Measurements from ENCODE around the gene TTC39C.

Gene TTC39C

GRCh38 chr18:23992089-23992940 is 22.2 kb upstream of the TTC39C start:
- peak; percentile 62 for DNase-seq

- DNase-seq = no peak
Measured at GRCh38 chr18:23992941-23993280, 21.6 kb upstream of the TTC39C start.

GRCh38 chr18:23994361-23994902 is 20.1 kb upstream of the TTC39C start:
- peak; percentile 53 for DNase-seq

- no peak for DNase-seq
Measured at GRCh38 chr18:23995180-23995579, 19.4 kb upstream of the TTC39C start.

- DNase-seq = no peak
Measured at GRCh38 chr18:23998018-23998417, 16.5 kb upstream of the TTC39C start.

- DNase-seq = no peak
Measured at GRCh38 chr18:23998820-23999219, 15.7 kb upstream of the TTC39C start.

GRCh38 chr18:24000613-24001490 is 13.7 kb upstream of the TTC39C start:
- peak; percentile 33 for DNase-seq

GRCh38 chr18:24002479-24002878 is 12.1 kb upstream of the TTC39C start:
- no peak for DNase-seq

GRCh38 chr18:24003288-24003687 is 11.3 kb upstream of the TTC39C start:
- no peak for DNase-seq

- no peak for DNase-seq
Measured at GRCh38 chr18:24003903-24004640, 10.5 kb upstream of the TTC39C start.

GRCh38 chr18:24006712-24007313 is 7.7 kb upstream of the TTC39C start:
- no peak for DNase-seq

- DNase-seq = no peak
Measured at GRCh38 chr18:24009246-24009645, 5.3 kb upstream of the TTC39C start.

GRCh38 chr18:24009651-24010333 is 4.8 kb upstream of the TTC39C start:
- DNase-seq = peak; percentile 59

- DNase-seq = no peak
Measured at GRCh38 chr18:24010673-24011072, 3.9 kb upstream of the TTC39C start.

GRCh38 chr18:24011123-24011917 is 3.2 kb upstream of the TTC39C start:
- peak; percentile 36 for DNase-seq

- no peak for DNase-seq
Measured at GRCh38 chr18:24013051-24013450, 1.5 kb upstream of the TTC39C start.

- DNase-seq = peak; percentile 69
Measured at GRCh38 chr18:24014986-24015638, 558 bp downstream of the TTC39C start.

- DNase-seq = no peak
Measured at GRCh38 chr18:24015639-24016631, 1.4 kb downstream of the TTC39C start.

GRCh38 chr18:24016643-24017042 is 2.1 kb downstream of the TTC39C start:
- DNase-seq = no peak

All from CD4-positive, alpha-beta T cell treated with Interleukin-6 for 4 hours (primary cell).